H1 (cell line): Measurements from ENCODE around the gene TMEM271. TPM values are rescaled to one million over a fixed set of nuclear protein-coding genes. Genes with fewer than 3 reads are reported as not detected.

Experiments used
- CTCF ChIA-PET: fragments of 300-600 bp; sonication (Branson Sonifier 250); formaldehyde crosslinking; loops from one replicate; lab custom pipeline; 2021; ENCODE audit not compliant: partially characterized antibody; lab: Charles Lee
- POLR2A ChIA-PET: fragments of 300-600 bp; sonication (Branson Sonifier 250); formaldehyde crosslinking; loops from one replicate; lab custom pipeline; 2021; ENCODE audit warnings: inconsistent platforms; ENCODE audit not compliant: partially characterized antibody; lab: Charles Lee
- DNase-seq, 2 experiments: peaks; one replicate each; pipeline versions ENCODE4 v3.0.0 to v3.0.0-alpha.2; 2010 to 2022; ENCODE audit warnings: low spot score in 2 of 2, low read depth in 1 of 2, mixed read lengths in 1 of 2
- FAIRE-seq: peaks from 2 replicates; lab custom pipeline; 2011; peaks lifted over from hg19 to GRCh38; lab: Jason Lieb, UNC
- H2AFZ ChIP-seq: 2 replicates; pipeline ENCODE4 v1.8.1; 2012; ENCODE audit warnings: low read length, inconsistent platforms
- H2AK5ac ChIP-seq: 2 replicates; pipeline ENCODE4 v1.6.1; 2013; ENCODE audit warnings: low read depth, low read length
- H2BK120ac ChIP-seq: replicated peaks from 2 replicates; pipeline ENCODE3; 2013; ENCODE audit warnings: low read depth, low read length, inconsistent platforms
- H2BK12ac ChIP-seq: 2 replicates; pipeline ENCODE4 v1.6.1; 2013; ENCODE audit warnings: low read depth, low read length
- H2BK15ac ChIP-seq: 2 replicates; pipeline ENCODE4 v1.6.1; 2013; ENCODE audit warnings: low read length
- H2BK20ac ChIP-seq: 2 replicates; pipeline ENCODE4 v1.6.1; 2013; ENCODE audit warnings: low read length
- H2BK5ac ChIP-seq: 2 replicates; pipeline ENCODE4 v1.6.1; 2013; ENCODE audit warnings: low read depth, low read length
- H3K14ac ChIP-seq: 2 replicates; pipeline ENCODE4 v1.6.1; 2013; ENCODE audit warnings: inconsistent platforms; ENCODE audit not compliant: insufficient read length
- H3K18ac ChIP-seq: 2 replicates; pipeline ENCODE4 v1.6.1; 2013; ENCODE audit warnings: low read length; ENCODE audit errors: extremely low read depth
- H3K23ac ChIP-seq: 2 replicates; pipeline ENCODE4 v1.6.1; 2013; ENCODE audit warnings: inconsistent platforms; ENCODE audit not compliant: insufficient read length
- H3K23me2 ChIP-seq: 2 replicates; pipeline ENCODE4 v1.6.1; 2013; ENCODE audit warnings: low read depth, low read length
- H3K27ac ChIP-seq: 2 replicates; pipeline ENCODE4 v1.6.1; 2011; ENCODE audit warnings: low read depth, low read length, inconsistent platforms
- H3K27me3 ChIP-seq, 4 experiments: replicated peaks in 1 of 4; 1 replicate in 1 of 4; 2 replicates in 3 of 4; pipeline versions ENCODE4 v1.6.1 to v1.8.1; 2011 to 2013; ENCODE audit warnings: low read length in 3 of 4, mild to moderate bottlenecking in 3 of 4, inconsistent platforms in 2 of 4, mixed read lengths in 2 of 4, moderate library complexity in 1 of 4; ENCODE audit not compliant: control insufficient read depth in 3 of 4, insufficient read depth in 3 of 4; ENCODE audit errors: extremely low read depth in 1 of 4
- H3K36me3 ChIP-seq, 4 experiments: 2 replicates each; pipeline versions ENCODE4 v1.6.1 to v1.8.1; 2011 to 2013; ENCODE audit warnings: mild to moderate bottlenecking in 4 of 4, low read length in 3 of 4, moderate library complexity in 2 of 4, control low read depth in 1 of 4, inconsistent platforms in 1 of 4; ENCODE audit not compliant: insufficient read depth in 4 of 4, control insufficient read depth in 2 of 4
- H3K4ac ChIP-seq: replicated peaks from 2 replicates; pipeline ENCODE3; 2013; ENCODE audit warnings: low read length, low read depth, mixed read lengths, inconsistent platforms; ENCODE audit not compliant: insufficient read length
- H3K4me1 ChIP-seq, 4 experiments: replicated peaks in 1 of 4; 1 replicate in 1 of 4; 2 replicates in 3 of 4; pipeline versions ENCODE4 v1.6.1 to v1.8.1; 2011 to 2013; ENCODE audit warnings: low read length in 3 of 4, inconsistent platforms in 2 of 4, mixed read lengths in 1 of 4; ENCODE audit not compliant: insufficient read depth in 4 of 4, control insufficient read depth in 3 of 4
- H3K4me2 ChIP-seq, 2 experiments: 2 replicates each; pipeline versions ENCODE4 v1.6.1 to v1.8.1; 2011 to 2013; ENCODE audit warnings: low read depth in 2 of 2, low read length in 2 of 2, control low read depth in 1 of 2, inconsistent platforms in 1 of 2, mild to moderate bottlenecking in 1 of 2; ENCODE audit not compliant: insufficient read depth in 1 of 2
- H3K4me3 ChIP-seq, 4 experiments: fragments of 200-600, 300-600 bp in 1 of 4; sonication (generic), shearing (Covaris generic), sonication (Bioruptor Twin) in 1 of 4; 2 replicates each; pipeline versions ENCODE4 v1.5.1 to v1.8.1; 2011 to 2016; ENCODE audit warnings: low read length in 4 of 4, low read depth in 3 of 4, control low read depth in 2 of 4, inconsistent platforms in 2 of 4, mild to moderate bottlenecking in 2 of 4, mixed read lengths in 1 of 4, moderate library complexity in 1 of 4; ENCODE audit not compliant: insufficient read depth in 2 of 4; ENCODE audit errors: extremely low read depth in 1 of 4
- H3K56ac ChIP-seq: replicated peaks from 2 replicates; pipeline ENCODE3; 2013; ENCODE audit warnings: low read depth, mild to moderate bottlenecking, mixed read lengths, low read length, inconsistent platforms; ENCODE audit not compliant: insufficient read length
- H3K79me1 ChIP-seq: 2 replicates; pipeline ENCODE4 v1.6.1; 2013; ENCODE audit warnings: low read depth, low read length, control low read depth
- H3K79me2 ChIP-seq, 2 experiments: 2 replicates each; pipeline versions ENCODE4 v1.6.1 to v1.8.1; 2012 to 2013; ENCODE audit warnings: low read length in 2 of 2, mild to moderate bottlenecking in 2 of 2, inconsistent platforms in 1 of 2; ENCODE audit not compliant: insufficient read depth in 2 of 2, control insufficient read depth in 1 of 2
- H3K9ac ChIP-seq, 4 experiments: replicated peaks in 1 of 4; 1 replicate in 1 of 4; 2 replicates in 3 of 4; pipeline versions ENCODE4 v1.6.1 to v1.8.1; 2011 to 2013; ENCODE audit warnings: low read depth in 3 of 4, low read length in 3 of 4, control low read depth in 2 of 4, mild to moderate bottlenecking in 2 of 4, moderate library complexity in 2 of 4, inconsistent platforms in 1 of 4; ENCODE audit errors: extremely low read depth in 1 of 4
- H3K9me3 ChIP-seq, 2 experiments: 2 replicates each; pipeline versions ENCODE4 v1.6.1 to v1.8.1; 2012 to 2013; ENCODE audit warnings: mild to moderate bottlenecking in 2 of 2, moderate library complexity in 2 of 2, control low read depth in 1 of 2, inconsistent platforms in 1 of 2, low read depth in 1 of 2, low read length in 1 of 2, mixed read lengths in 1 of 2; ENCODE audit not compliant: insufficient read depth in 2 of 2
- H4K20me1 ChIP-seq, 2 experiments: replicated peaks in 1 of 2; 2 replicates each; pipeline versions ENCODE3 to v1.8.1; 2011 to 2013; ENCODE audit warnings: inconsistent platforms in 2 of 2, low read length in 2 of 2, mild to moderate bottlenecking in 1 of 2; ENCODE audit not compliant: insufficient read depth in 2 of 2, control insufficient read depth in 1 of 2
- H4K5ac ChIP-seq: 2 replicates; pipeline ENCODE4 v1.6.1; 2013; ENCODE audit warnings: low read length, low read depth, mixed read lengths, inconsistent platforms; ENCODE audit not compliant: insufficient read length
- H4K8ac ChIP-seq: 2 replicates; pipeline ENCODE4 v1.8.0; 2013; ENCODE audit warnings: mild to moderate bottlenecking, moderate library complexity, low read length, inconsistent platforms; ENCODE audit not compliant: insufficient read depth; ENCODE audit errors: extremely low read depth
- H4K91ac ChIP-seq: replicated peaks from 2 replicates; pipeline ENCODE3; 2013; ENCODE audit warnings: low read length, mixed read lengths, inconsistent platforms; ENCODE audit not compliant: insufficient read length
- E2F6 ChIP-seq: IDR thresholded peaks from 2 replicates; pipeline ENCODE4 v1.6.1; 2012; ENCODE audit warnings: inconsistent platforms
- JUN ChIP-seq: IDR thresholded peaks from 2 replicates; pipeline ENCODE4 v1.6.1; 2011; ENCODE audit warnings: low read depth, mild to moderate bottlenecking, improper control_type of control experiment, low read length
- KDM5A ChIP-seq: fragments of 200-600 bp; IDR thresholded peaks from 2 replicates; pipeline ENCODE4 v1.7.1; 2012; ENCODE audit warnings: mild to moderate bottlenecking, low read length, inconsistent platforms, mixed read lengths
- RAD21 ChIP-seq, 2 experiments: IDR thresholded peaks in 1 of 2; conservative IDR thresholded peaks in 1 of 2; 2 replicates each; pipeline ENCODE4 v1.6.1; 2011; ENCODE audit warnings: low read depth in 2 of 2, low read length in 2 of 2, improper control_type of control experiment in 1 of 2, inconsistent platforms in 1 of 2, mild to moderate bottlenecking in 1 of 2, moderate library complexity in 1 of 2
- RNF2 ChIP-seq: fragments of 200-900, 300-1000 bp; sonication (generic); IDR thresholded peaks from 2 replicates; pipeline ENCODE4 v1.7.1; 2016; ENCODE audit warnings: borderline replicate concordance, low read depth, mild to moderate bottlenecking, antibody characterized with exemption, low read length; ENCODE audit not compliant: poor library complexity, severe bottlenecking; ENCODE audit errors: missing control alignments
- SRF ChIP-seq: IDR thresholded peaks from 2 replicates; pipeline ENCODE4 v1.6.1; 2011; ENCODE audit warnings: mild to moderate bottlenecking, low read depth, low read length, moderate library complexity
- ZNF274 ChIP-seq: IDR thresholded peaks from 2 replicates; pipeline ENCODE4 v1.7.0; 2012; ENCODE audit warnings: low read length, borderline replicate concordance; ENCODE audit errors: extremely low read depth
- WGBS, 2 experiments: shearing (Covaris generic) in 1 of 2; methylation state at CpG; one replicate each; pipeline versions ENCODE4 v1.1.6 to v1.1.7; 2013 to 2015; ENCODE audit warnings: low lambda C conversion rate in 2 of 2, mixed read lengths in 2 of 2, inconsistent platforms in 1 of 2, low coverage in 1 of 2, missing lambda C conversion rate in 1 of 2; ENCODE audit not compliant: insufficient replicate concordance in 2 of 2, insufficient coverage in 1 of 2, insufficient read length in 1 of 2; ENCODE audit errors: extremely low coverage in 1 of 2, missing lambda C conversion rate in 1 of 2; 5-methylcytosine and 5-hydroxymethylcytosine counted together
- polyA plus RNA-seq, 7 experiments: library from polyadenylated mRNA; depleted of rRNA in 3 of 7; stranded (reverse) in 5 of 7; unstranded in 2 of 7; fragments of >200 nt in 5 of 7; fragments of 200-250 nt in 2 of 7; gene quantifications; 1 replicate in 5 of 7; 2 replicates in 1 of 7; 4 replicates in 1 of 7; pipeline versions ENCODE4 v1.2.1 to v1.2.3, GENCODE V29; 2011 to 2013; ENCODE audit warnings: missing spikeins in 2 of 7, mixed read lengths in 2 of 7
- total RNA-seq: library from RNA; stranded (reverse); fragmentation: NEBNext Ultra II Directional; extraction: Animal tissue kit (Norgen Biotek cat#: 25700); gene quantifications from 2 replicates; pipeline ENCODE4 v1.2.1, GENCODE V29; 2021
- TF ChIP-seq, protein P1 (sequence below): IDR thresholded peaks from 2 replicates; pipeline ENCODE4 v1.6.1; 2012; ENCODE audit warnings: low read length, inconsistent platforms
- TF ChIP-seq, protein P2 (sequence below): IDR thresholded peaks from 2 replicates; pipeline ENCODE4 v1.6.1; 2012; ENCODE audit warnings: inconsistent platforms

TMEM271 gene
- total and polyA plus RNA-seq, 2 of the 8 experiments (the other 6 are each of a cell fraction or from before 2014, with no cell fraction given) = 0.08 to 0.35 TPM

GRCh38 chr4:620851-621261 lies 44.8 kb upstream of the TMEM271 start:
- H4K91ac ChIP-seq = no peak overlapping the region
- ChIA-PET POLR2A (interaction anchor here (0.9 kb wide), 1 partner anchor 31 kb away, joined by 3 read pairs; no protein-coding TSS in a partner anchor), CTCF (interaction anchor here (0.8 to 1.9 kb wide), 5 partner anchors 18 to 379 kb away, joined by 3 to 7 read pairs (median 4); no protein-coding TSS in a partner anchor)
- no peak overlapping the region for H2BK5ac ChIP-seq
- no peaks in the 10 kb centered on the region for H3K9me3 ChIP-seq
- no peaks in the 10 kb centered on the region; the same call in 1 of the 2 replicates for H3K79me1 ChIP-seq
- DNase-seq (peak in 1 of 2 experiments; percentile 19), FAIRE-seq (no peak)
- no peak overlapping the region for H2BK120ac ChIP-seq
- H2AFZ ChIP-seq = no peak overlapping the region
- H3K4ac ChIP-seq = no peak overlapping the region
- H4K20me1 ChIP-seq = peaks cover 0 to 3% of the 10 kb centered on the region in 2 experiments
- no peak overlapping the region for H2BK15ac ChIP-seq
- H3K56ac ChIP-seq = no peak overlapping the region
- no peak overlapping the region for H3K18ac ChIP-seq
- H4K8ac ChIP-seq = no peak overlapping the region
- no peak overlapping the region for H4K5ac ChIP-seq
- peaks cover 0 to 2% (median 0%) of the 10 kb centered on the region in 4 experiments; a peak in 1 of 7 replicates for H3K27me3 ChIP-seq
- no peak overlapping the region for H3K9ac ChIP-seq
- 0 out of 2 replicates have a peak overlapping the region, but pooled peaks have one; percentile 53 for H2AK5ac ChIP-seq
- H3K4me2 ChIP-seq = no peak overlapping the region
- H2BK12ac ChIP-seq = no peak overlapping the region
- no peak overlapping the region for H3K23ac ChIP-seq
- H3K79me2 ChIP-seq = no peaks in the 10 kb centered on the region
- no peak overlapping the region for H3K4me3 ChIP-seq
- no peak overlapping the region for H3K14ac ChIP-seq
- H2BK20ac ChIP-seq = no peak overlapping the region
- H3K4me1 ChIP-seq = peaks cover 0 to 18% (median 8%) of the 10 kb centered on the region in 4 experiments; a peak in 5 of 7 replicates
- 91% methylated on average over 17 of the region's 19 CpGs; no CpG with 5 or more reads in 1 of the 2 experiments for WGBS, 2 experiments
- no peaks in the 10 kb centered on the region for H3K23me2 ChIP-seq
- no peak overlapping the region for H3K27ac ChIP-seq
- no peaks in the 10 kb centered on the region for H3K36me3 ChIP-seq
- TF ChIP-seq RNF2 (no peak), KDM5A (no peak), E2F6 (no peak), ZNF274 (no peak), RAD21 (IDR thresholded peaks at IDR 0.05 in 1 of 2, conservative IDR thresholded peaks at IDR 0.05 in 1 of 2; ENCODE audit: low read depth in 2 of 2, low read length in 2 of 2) (no peak), SRF (no peak), JUN (no peak)
- TF ChIP-seq, protein P1, sequence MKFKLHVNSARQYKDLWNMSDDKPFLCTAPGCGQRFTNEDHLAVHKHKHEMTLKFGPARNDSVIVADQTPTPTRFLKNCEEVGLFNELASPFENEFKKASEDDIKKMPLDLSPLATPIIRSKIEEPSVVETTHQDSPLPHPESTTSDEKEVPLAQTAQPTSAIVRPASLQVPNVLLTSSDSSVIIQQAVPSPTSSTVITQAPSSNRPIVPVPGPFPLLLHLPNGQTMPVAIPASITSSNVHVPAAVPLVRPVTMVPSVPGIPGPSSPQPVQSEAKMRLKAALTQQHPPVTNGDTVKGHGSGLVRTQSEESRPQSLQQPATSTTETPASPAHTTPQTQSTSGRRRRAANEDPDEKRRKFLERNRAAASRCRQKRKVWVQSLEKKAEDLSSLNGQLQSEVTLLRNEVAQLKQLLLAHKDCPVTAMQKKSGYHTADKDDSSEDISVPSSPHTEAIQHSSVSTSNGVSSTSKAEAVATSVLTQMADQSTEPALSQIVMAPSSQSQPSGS = no peak
- TF ChIP-seq, protein P2, sequence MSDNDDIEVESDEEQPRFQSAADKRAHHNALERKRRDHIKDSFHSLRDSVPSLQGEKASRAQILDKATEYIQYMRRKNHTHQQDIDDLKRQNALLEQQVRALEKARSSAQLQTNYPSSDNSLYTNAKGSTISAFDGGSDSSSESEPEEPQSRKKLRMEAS = no peak
